ENCODE data around the gene PHOX2A. TPM values are rescaled to one million over a fixed set of nuclear protein-coding genes. Genes with fewer than 3 reads are reported as not detected.

PHOX2A gene
- total RNA-seq, 3 donors from 2014 or later (not counting 1 experiment from before 2014, with no cell fraction given) = not detected

DNA sequence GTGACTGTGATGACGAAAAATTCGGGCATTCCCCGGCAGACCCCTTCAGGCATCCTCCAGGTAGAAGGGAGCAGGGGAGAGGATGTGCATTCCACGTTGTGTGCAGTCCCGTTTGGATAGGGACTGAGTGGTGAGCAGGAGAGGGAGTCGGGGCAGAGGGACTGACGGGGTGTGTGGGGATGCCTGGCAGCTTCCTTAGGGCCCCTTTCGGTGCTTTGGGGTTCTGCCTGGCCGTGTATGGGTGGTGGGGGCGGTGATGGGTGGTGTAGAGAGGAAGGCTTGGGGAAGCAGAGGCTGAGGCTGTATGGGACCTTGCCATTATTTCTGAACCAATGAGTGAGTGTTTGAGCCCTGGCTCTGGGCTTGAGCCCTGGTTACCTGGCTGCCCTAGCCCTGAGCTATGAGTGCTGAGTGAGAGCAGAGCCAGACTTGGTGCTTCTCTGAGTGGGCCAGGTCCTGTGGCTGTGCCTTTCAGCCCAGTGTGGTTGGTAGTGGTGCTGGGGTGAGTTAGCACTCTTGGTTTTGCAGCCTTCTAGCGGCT, 18.5 kb downstream of the PHOX2A start:
- H3K27ac Mint-ChIP-seq = peak overlapping the region; percentile 90 to 95
- no peaks in the 10 kb centered on the region for H3K9me3 Mint-ChIP-seq
- peaks cover 19 to 57% of the 10 kb centered on the region in 2 donors for H3K4me1 Mint-ChIP-seq
- DNase-seq (peak; percentile 60 to 62), ATAC-seq (peak; percentile 46 to 67 (median 53))
- Histone ChIP-seq H3K27me3 (ENCODE audit: control insufficient read depth, insufficient read depth, low read length) (no peaks in the 10 kb centered on the region), H3K9me3 (ENCODE audit: control insufficient read depth, insufficient read depth, low read length) (no peaks in the 10 kb centered on the region), H3K4me3 (ENCODE audit: low read length) (peak overlapping the region; percentile 46), H3K27ac (ENCODE audit: low read length) (peak overlapping the region; percentile 72), H3K36me3 (ENCODE audit: control insufficient read depth, insufficient read depth, low read length) (peaks cover 21% of the 10 kb centered on the region), H3K4me1 (ENCODE audit: control insufficient read depth, insufficient read depth, low read length) (peaks cover 46% of the 10 kb centered on the region)
- no peaks in the 10 kb centered on the region for H3K36me3 Mint-ChIP-seq
- TF ChIP-seq, protein P1, sequence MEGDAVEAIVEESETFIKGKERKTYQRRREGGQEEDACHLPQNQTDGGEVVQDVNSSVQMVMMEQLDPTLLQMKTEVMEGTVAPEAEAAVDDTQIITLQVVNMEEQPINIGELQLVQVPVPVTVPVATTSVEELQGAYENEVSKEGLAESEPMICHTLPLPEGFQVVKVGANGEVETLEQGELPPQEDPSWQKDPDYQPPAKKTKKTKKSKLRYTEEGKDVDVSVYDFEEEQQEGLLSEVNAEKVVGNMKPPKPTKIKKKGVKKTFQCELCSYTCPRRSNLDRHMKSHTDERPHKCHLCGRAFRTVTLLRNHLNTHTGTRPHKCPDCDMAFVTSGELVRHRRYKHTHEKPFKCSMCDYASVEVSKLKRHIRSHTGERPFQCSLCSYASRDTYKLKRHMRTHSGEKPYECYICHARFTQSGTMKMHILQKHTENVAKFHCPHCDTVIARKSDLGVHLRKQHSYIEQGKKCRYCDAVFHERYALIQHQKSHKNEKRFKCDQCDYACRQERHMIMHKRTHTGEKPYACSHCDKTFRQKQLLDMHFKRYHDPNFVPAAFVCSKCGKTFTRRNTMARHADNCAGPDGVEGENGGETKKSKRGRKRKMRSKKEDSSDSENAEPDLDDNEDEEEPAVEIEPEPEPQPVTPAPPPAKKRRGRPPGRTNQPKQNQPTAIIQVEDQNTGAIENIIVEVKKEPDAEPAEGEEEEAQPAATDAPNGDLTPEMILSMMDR (IDR thresholded peaks at IDR 0.05) = no peak
- 4% methylated on average over 11 of the region's 11 CpGs for WGBS (ENCODE audit: insufficient coverage)
- H3K4me3 Mint-ChIP-seq = peak overlapping the region; percentile 94
- no peaks in the 10 kb centered on the region for H3K27me3 Mint-ChIP-seq (ENCODE audit: low read depth in 2 of 2)
- intact Hi-C loops (cut with micrococcal nuclease) = loop anchor here (1.0 to 2.0 kb wide), 2 partner anchors 13 to 42 kb away; no protein-coding TSS in a partner anchor

- Histone ChIP-seq H3K36me3 (ENCODE audit: control insufficient read depth, insufficient read depth, low read length) (peaks cover 14% of the 10 kb centered on the region), H3K4me3 (ENCODE audit: low read length) (peak within 1 kb of the TSS; percentile 92), H3K27me3 (ENCODE audit: control insufficient read depth, insufficient read depth, low read length) (no peaks in the 10 kb centered on the region), H3K4me1 (ENCODE audit: control insufficient read depth, insufficient read depth, low read length) (peaks cover 46% of the 10 kb centered on the region), H3K9me3 (ENCODE audit: control insufficient read depth, insufficient read depth, low read length) (no peaks in the 10 kb centered on the region), H3K27ac (ENCODE audit: low read length) (peak within 1 kb of the TSS; percentile 76)
- intact Hi-C loops (cut with micrococcal nuclease) = loop anchor here (1.0 to 5.0 kb wide), 3 partner anchors 14 to 588 kb away; partner anchors contain the start of gene ATG16L2
- Mint-ChIP-seq H3K27me3 (ENCODE audit: low read depth in 2 of 2) (no peaks in the 10 kb centered on the region), H3K27ac (peak within 1 kb of the TSS; percentile 90 to 95), H3K36me3 (no peaks in the 10 kb centered on the region), H3K9me3 (no peaks in the 10 kb centered on the region), H3K4me3 (peak within 1 kb of the TSS; percentile 94), H3K4me1 (peaks cover 19 to 57% of the 10 kb centered on the region in 2 donors)
- ATAC-seq = peak in 1 of 3 donors; percentile 5
- peak in 1 of 2 donors; percentile 67 for DNase-seq
- under 1% methylated on average over 81 of the region's 81 CpGs for WGBS (ENCODE audit: insufficient coverage)
- TF ChIP-seq, protein P1 (IDR thresholded peaks at IDR 0.05) = no peak
Measured at GRCh38 chr11:72224564-72225410, 19.2 kb downstream of the PHOX2A start, which contains the start of gene INPPL1. Gene INPPL1, plus strand, starts transcription at chr11:72224767. Its CDS starts 218 bp downstream, at chr11:72224985.

DNA sequence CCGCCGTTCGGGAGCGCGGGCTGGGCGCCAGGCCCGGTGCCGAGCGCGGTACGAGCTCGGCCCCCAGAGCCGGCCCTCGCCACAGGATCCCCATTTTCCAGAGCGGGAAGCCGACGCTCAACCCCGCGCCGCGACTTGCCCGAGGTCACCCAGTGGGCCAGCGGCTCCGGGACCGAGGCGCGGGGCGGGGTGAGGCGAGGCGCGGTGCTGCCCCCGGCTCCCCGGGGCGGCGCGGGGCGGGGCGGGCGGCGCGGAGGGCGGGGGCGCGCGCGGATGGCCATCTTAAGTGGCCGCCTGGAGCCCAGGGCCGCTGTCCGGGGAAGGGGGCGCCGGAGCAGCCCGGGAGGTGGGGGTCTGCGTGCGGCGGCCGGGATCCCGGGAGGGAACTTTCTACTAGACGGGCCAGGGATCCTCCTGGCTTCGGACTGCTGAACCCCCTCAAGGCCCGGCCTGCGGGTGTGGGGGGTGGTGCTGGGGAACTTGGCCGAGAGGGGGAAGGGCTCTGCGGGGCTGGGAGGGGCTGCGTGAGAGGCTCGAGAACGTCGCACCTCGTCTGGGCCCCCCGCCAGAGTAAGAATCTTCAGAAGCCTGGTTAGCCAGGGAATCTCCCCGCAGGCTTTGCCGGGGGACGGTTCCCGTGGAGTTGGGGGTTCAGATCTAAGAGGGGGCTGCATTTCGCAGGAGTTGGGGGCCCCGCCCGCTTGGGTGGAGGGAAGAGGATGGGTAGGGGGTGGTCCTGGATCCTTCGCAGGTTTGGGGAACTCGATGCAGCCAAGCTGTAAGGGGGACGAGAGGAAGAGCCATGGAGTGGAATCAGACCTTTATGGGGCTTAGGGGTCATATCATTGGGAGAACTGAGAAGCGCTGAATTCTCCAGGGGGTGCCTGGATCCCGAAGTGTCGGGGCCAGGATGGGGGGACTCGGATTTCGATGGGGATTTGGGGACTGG, 20.1 kb downstream of the PHOX2A start:
- no peaks in the 10 kb centered on the region for H3K27me3 ChIP-seq (ENCODE audit: control insufficient read depth, insufficient read depth, low read length)
- Mint-ChIP-seq H3K27ac (peak overlapping the region; percentile 85 to 95), H3K27me3 (ENCODE audit: low read depth in 2 of 2) (no peaks in the 10 kb centered on the region), H3K4me1 (peaks cover 19 to 51% of the 10 kb centered on the region in 2 donors), H3K9me3 (no peaks in the 10 kb centered on the region), H3K36me3 (no peaks in the 10 kb centered on the region), H3K4me3 (peak overlapping the region; percentile 92)
- ATAC-seq = peak; percentile 43 to 69 (median 54)
- H3K4me3 ChIP-seq (ENCODE audit: low read length) = peak overlapping the region; percentile 92
- TF ChIP-seq, protein P1 (IDR thresholded peaks at IDR 0.05) = no peak
- WGBS (ENCODE audit: insufficient coverage) = under 1% methylated on average over 84 of the region's 84 CpGs
- intact Hi-C loops (cut with micrococcal nuclease) = loop anchor here (2.0 to 5.0 kb wide), 2 partner anchors 15 to 588 kb away; partner anchors contain the start of gene ATG16L2
- peaks cover 6% of the 10 kb centered on the region for H3K36me3 ChIP-seq (ENCODE audit: control insufficient read depth, insufficient read depth, low read length)
- peak overlapping the region; percentile 76 for H3K27ac ChIP-seq (ENCODE audit: low read length)
- no peaks in the 10 kb centered on the region for H3K9me3 ChIP-seq (ENCODE audit: control insufficient read depth, insufficient read depth, low read length)
- DNase-seq = peak; percentile 62 to 75
- H3K4me1 ChIP-seq (ENCODE audit: control insufficient read depth, insufficient read depth, low read length) = peaks cover 46% of the 10 kb centered on the region

Measured in natural killer cell (primary cell).